Neural cell (in vitro differentiated cells): Measurements from ENCODE around the gene SLC11A2. TPM values are rescaled to one million over a fixed set of nuclear protein-coding genes. Genes with fewer than 3 reads are reported as not detected.

Source experiments
- H2AFZ ChIP-seq: fragments of 200-600, 300-800 bp; sonication (generic), shearing (Covaris generic); 2 replicates; pipeline ENCODE4 v1.6.0; 2014; ENCODE audit warnings: low read depth, mild to moderate bottlenecking, antibody characterized with exemption, low read length, moderate library complexity
- H3F3A ChIP-seq: fragments of 200-600 bp; shearing (Covaris generic); 2 replicates; pipeline ENCODE4 v1.6.1; 2016; ENCODE audit warnings: mild to moderate bottlenecking, moderate library complexity, mixed read lengths, antibody characterized with exemption, low read length; ENCODE audit not compliant: insufficient read depth, poor library complexity, severe bottlenecking
- H3K27ac ChIP-seq: fragments of 200-600, 300-800 bp; sonication (generic), shearing (Covaris generic); 2 replicates; pipeline ENCODE4 v1.5.1; 2014; ENCODE audit warnings: mild to moderate bottlenecking, low read length, moderate library complexity
- H3K27me3 ChIP-seq: fragments of 300-800, 200-600 bp; sonication (generic), shearing (Covaris generic); 2 replicates; pipeline ENCODE4 v1.6.0; 2014; ENCODE audit warnings: mild to moderate bottlenecking, low read depth, low read length, moderate library complexity; ENCODE audit not compliant: insufficient read depth
- H3K36me3 ChIP-seq: fragments of 300-800, 200-600 bp; sonication (generic), shearing (Covaris generic); 2 replicates; pipeline ENCODE4 v1.5.1; 2014; ENCODE audit warnings: mild to moderate bottlenecking, antibody characterized with exemption, low read length, moderate library complexity; ENCODE audit not compliant: insufficient read depth
- H3K4me2 ChIP-seq: fragments of 300-800, 200-600 bp; sonication (generic), shearing (Covaris generic); 2 replicates; pipeline ENCODE4 v1.6.0; 2014; ENCODE audit warnings: mild to moderate bottlenecking, low read length
- H3K4me3 ChIP-seq: fragments of 300-800, 200-600 bp; sonication (generic), shearing (Covaris generic); 2 replicates; pipeline ENCODE4 v1.5.1; 2014; ENCODE audit warnings: mild to moderate bottlenecking, low read length, moderate library complexity
- H3K79me2 ChIP-seq: fragments of 200-600 bp; shearing (Covaris generic); replicated peaks from 2 replicates; pipeline ENCODE4 v1.6.0; 2014; ENCODE audit warnings: mild to moderate bottlenecking, low read length, moderate library complexity; ENCODE audit not compliant: insufficient read depth
- H3K9ac ChIP-seq: fragments of 300-800, 200-600 bp; sonication (generic), shearing (Covaris generic); 2 replicates; pipeline ENCODE4 v1.6.1; 2016; ENCODE audit warnings: mild to moderate bottlenecking, low read length, mixed read lengths
- H3K9me2 ChIP-seq: fragments of 200-600 bp; shearing (Covaris generic); 2 replicates; pipeline ENCODE4 v1.6.1; 2016; ENCODE audit warnings: mild to moderate bottlenecking, low read length, mixed read lengths; ENCODE audit not compliant: insufficient read depth
- H3K9me3 ChIP-seq: fragments of 200-600, 300-800 bp; sonication (generic), shearing (Covaris generic); 2 replicates; pipeline ENCODE4 v1.6.1; 2016; ENCODE audit warnings: mild to moderate bottlenecking, mixed run types, low read length, moderate library complexity, mixed read lengths
- H4K20me1 ChIP-seq: fragments of 200-600 bp; shearing (Covaris generic); 2 replicates; pipeline ENCODE4 v1.6.1; 2016; ENCODE audit warnings: mild to moderate bottlenecking, mixed run types; ENCODE audit not compliant: insufficient read depth
- EP300 ChIP-seq: fragments of 450-650 bp; conservative IDR thresholded peaks from 2 replicates; pipeline ENCODE4 v1.6.1; 2014; ENCODE audit warnings: antibody characterized with exemption, mild to moderate bottlenecking, moderate library complexity; ENCODE audit not compliant: poor library complexity, severe bottlenecking
- EZH2 ChIP-seq: fragments of 200-600, 300-800 bp; shearing (Covaris generic), sonication (generic); IDR thresholded peaks from 2 replicates; pipeline ENCODE4 v1.6.1; 2014; ENCODE audit warnings: antibody characterized with exemption, low read length, borderline replicate concordance, mild to moderate bottlenecking; ENCODE audit not compliant: insufficient read depth, poor library complexity, severe bottlenecking
- MXI1 ChIP-seq: fragments of 450-650 bp; conservative IDR thresholded peaks from 2 replicates; pipeline ENCODE4 v1.6.1; 2014; ENCODE audit warnings: antibody characterized with exemption, mild to moderate bottlenecking; ENCODE audit not compliant: poor library complexity, severe bottlenecking
- POLR2AphosphoS5 ChIP-seq: IDR thresholded peaks from 2 replicates; pipeline ENCODE4 v1.6.1; 2012
- RAD21 ChIP-seq: fragments of 450-650 bp; conservative IDR thresholded peaks from 2 replicates; pipeline ENCODE4 v1.6.1; 2014; ENCODE audit warnings: antibody characterized with exemption, mild to moderate bottlenecking, moderate library complexity
- SMC3 ChIP-seq: fragments of 450-650 bp; conservative IDR thresholded peaks from 2 replicates; pipeline ENCODE4 v1.6.1; 2014; ENCODE audit warnings: antibody characterized with exemption, mild to moderate bottlenecking, moderate library complexity; ENCODE audit not compliant: poor library complexity
- TAF1 ChIP-seq: IDR thresholded peaks from 2 replicates; pipeline ENCODE4 v1.6.1; 2012; ENCODE audit warnings: low read depth
- polyA plus RNA-seq: library from polyadenylated mRNA; depleted of rRNA; stranded (reverse); fragments of >200 nt; gene quantifications from 2 replicates; pipeline ENCODE4 v1.2.3, GENCODE V29; 2014
- TF ChIP-seq, protein P1 (sequence below): fragments of 450-650 bp; IDR thresholded peaks from 2 replicates; pipeline ENCODE4 v1.5.1; 2014; ENCODE audit warnings: antibody characterized with exemption, mild to moderate bottlenecking, moderate library complexity; ENCODE audit not compliant: poor library complexity, severe bottlenecking
- TF ChIP-seq, protein P2 (sequence below): IDR thresholded peaks from 2 replicates; pipeline ENCODE4 v1.6.1; 2012; ENCODE audit warnings: borderline replicate concordance

Gene SLC11A2
- polyA plus RNA-seq, 1 donor from 2014 or later: 62.3 TPM

DNA sequence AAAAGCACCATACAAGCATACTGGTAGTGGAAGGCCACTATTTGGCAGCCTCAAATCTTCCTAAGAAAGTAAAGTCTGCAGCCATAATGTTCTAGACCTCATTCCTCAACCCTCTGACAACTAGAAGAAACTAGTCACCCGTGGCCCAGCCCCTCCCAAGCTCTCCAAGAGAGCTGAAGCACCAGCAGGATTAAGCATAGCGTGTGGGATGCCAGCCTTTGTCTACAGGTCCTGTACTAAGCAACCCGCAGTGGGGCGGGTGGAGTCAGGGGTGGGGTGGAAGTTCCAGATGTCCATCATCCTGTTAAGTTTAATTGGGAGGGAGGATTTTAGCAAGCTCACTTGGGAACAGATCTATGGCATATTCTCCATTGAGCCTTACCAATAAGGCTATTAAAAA, 14.2 kb downstream of the SLC11A2 start:
- no peak overlapping the region for H3K27ac ChIP-seq
- H3K4me3 ChIP-seq: no peak overlapping the region
- H3K9me2 ChIP-seq: no peaks in the 10 kb centered on the region
- no peak overlapping the region for H2AFZ ChIP-seq
- H3F3A ChIP-seq: no peaks in the 10 kb centered on the region
- H3K9ac ChIP-seq: no peak overlapping the region
- H3K4me2 ChIP-seq: no peak overlapping the region
- peaks cover 4% of the 10 kb centered on the region for H3K79me2 ChIP-seq
- TF ChIP-seq EP300 (no peak), RAD21 (no peak), POLR2AphosphoS5 (no peak), MXI1 (no peak)
- H3K27me3 ChIP-seq: no peaks in the 10 kb centered on the region
- no peaks in the 10 kb centered on the region for H3K36me3 ChIP-seq
- H3K9me3 ChIP-seq: no peaks in the 10 kb centered on the region
- no peaks in the 10 kb centered on the region for H4K20me1 ChIP-seq

DNA sequence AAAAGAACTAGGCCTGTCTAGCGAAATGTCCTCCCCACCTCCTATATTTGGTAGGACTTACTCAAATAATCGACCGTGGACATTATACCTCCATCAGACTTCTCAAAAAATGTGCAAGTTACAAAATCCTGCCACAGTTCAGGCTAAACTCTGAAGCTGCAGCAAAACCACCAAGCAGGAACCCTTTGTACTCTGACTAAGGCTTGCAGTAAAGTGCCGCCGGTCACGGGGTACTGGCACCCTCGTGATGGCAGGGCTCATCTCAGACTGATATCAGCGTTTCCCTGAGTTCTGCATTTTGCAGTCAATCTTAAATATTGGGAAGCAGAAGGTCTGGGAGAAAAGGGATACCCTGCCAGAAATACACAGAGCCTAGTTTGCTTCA, 17.1 kb downstream of the SLC11A2 start:
- H3K9ac ChIP-seq: no peak overlapping the region

More for the DNA sequence above, 17.1 kb downstream of the SLC11A2 start:
- Histone ChIP-seq H2AFZ (no peak overlapping the region), H3F3A (no peaks in the 10 kb centered on the region), H3K4me3 (no peak overlapping the region), H4K20me1 (no peaks in the 10 kb centered on the region), H3K4me2 (no peak overlapping the region), H3K9me3 (no peaks in the 10 kb centered on the region), H3K79me2 (no peaks in the 10 kb centered on the region), H3K36me3 (no peaks in the 10 kb centered on the region), H3K27ac (no peak overlapping the region), H3K9me2 (no peaks in the 10 kb centered on the region), H3K27me3 (no peaks in the 10 kb centered on the region)
- TF ChIP-seq, protein P1, sequence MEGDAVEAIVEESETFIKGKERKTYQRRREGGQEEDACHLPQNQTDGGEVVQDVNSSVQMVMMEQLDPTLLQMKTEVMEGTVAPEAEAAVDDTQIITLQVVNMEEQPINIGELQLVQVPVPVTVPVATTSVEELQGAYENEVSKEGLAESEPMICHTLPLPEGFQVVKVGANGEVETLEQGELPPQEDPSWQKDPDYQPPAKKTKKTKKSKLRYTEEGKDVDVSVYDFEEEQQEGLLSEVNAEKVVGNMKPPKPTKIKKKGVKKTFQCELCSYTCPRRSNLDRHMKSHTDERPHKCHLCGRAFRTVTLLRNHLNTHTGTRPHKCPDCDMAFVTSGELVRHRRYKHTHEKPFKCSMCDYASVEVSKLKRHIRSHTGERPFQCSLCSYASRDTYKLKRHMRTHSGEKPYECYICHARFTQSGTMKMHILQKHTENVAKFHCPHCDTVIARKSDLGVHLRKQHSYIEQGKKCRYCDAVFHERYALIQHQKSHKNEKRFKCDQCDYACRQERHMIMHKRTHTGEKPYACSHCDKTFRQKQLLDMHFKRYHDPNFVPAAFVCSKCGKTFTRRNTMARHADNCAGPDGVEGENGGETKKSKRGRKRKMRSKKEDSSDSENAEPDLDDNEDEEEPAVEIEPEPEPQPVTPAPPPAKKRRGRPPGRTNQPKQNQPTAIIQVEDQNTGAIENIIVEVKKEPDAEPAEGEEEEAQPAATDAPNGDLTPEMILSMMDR: no peak
- TF ChIP-seq SMC3: no peak
- no peak for TF ChIP-seq EP300
- TF ChIP-seq MXI1: no peak
- TF ChIP-seq, protein P2, sequence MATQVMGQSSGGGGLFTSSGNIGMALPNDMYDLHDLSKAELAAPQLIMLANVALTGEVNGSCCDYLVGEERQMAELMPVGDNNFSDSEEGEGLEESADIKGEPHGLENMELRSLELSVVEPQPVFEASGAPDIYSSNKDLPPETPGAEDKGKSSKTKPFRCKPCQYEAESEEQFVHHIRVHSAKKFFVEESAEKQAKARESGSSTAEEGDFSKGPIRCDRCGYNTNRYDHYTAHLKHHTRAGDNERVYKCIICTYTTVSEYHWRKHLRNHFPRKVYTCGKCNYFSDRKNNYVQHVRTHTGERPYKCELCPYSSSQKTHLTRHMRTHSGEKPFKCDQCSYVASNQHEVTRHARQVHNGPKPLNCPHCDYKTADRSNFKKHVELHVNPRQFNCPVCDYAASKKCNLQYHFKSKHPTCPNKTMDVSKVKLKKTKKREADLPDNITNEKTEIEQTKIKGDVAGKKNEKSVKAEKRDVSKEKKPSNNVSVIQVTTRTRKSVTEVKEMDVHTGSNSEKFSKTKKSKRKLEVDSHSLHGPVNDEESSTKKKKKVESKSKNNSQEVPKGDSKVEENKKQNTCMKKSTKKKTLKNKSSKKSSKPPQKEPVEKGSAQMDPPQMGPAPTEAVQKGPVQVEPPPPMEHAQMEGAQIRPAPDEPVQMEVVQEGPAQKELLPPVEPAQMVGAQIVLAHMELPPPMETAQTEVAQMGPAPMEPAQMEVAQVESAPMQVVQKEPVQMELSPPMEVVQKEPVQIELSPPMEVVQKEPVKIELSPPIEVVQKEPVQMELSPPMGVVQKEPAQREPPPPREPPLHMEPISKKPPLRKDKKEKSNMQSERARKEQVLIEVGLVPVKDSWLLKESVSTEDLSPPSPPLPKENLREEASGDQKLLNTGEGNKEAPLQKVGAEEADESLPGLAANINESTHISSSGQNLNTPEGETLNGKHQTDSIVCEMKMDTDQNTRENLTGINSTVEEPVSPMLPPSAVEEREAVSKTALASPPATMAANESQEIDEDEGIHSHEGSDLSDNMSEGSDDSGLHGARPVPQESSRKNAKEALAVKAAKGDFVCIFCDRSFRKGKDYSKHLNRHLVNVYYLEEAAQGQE: no peak
- TF ChIP-seq RAD21: no peak
- TF ChIP-seq POLR2AphosphoS5: no peak
- TF ChIP-seq EZH2: no peak
- no peak for TF ChIP-seq TAF1
